Measurements from ENCODE around the gene CSPG4. TPM values are rescaled to one million over a fixed set of nuclear protein-coding genes. Genes with fewer than 3 reads are reported as not detected.

Gene CSPG4
- total and polyA plus RNA-seq, 9 of the 15 experiments (the other 6 are each of a cell fraction or from before 2014, with no cell fraction given): under 0.01 to 0.07 (median 0.04) TPM; not detected in 5

DNA sequence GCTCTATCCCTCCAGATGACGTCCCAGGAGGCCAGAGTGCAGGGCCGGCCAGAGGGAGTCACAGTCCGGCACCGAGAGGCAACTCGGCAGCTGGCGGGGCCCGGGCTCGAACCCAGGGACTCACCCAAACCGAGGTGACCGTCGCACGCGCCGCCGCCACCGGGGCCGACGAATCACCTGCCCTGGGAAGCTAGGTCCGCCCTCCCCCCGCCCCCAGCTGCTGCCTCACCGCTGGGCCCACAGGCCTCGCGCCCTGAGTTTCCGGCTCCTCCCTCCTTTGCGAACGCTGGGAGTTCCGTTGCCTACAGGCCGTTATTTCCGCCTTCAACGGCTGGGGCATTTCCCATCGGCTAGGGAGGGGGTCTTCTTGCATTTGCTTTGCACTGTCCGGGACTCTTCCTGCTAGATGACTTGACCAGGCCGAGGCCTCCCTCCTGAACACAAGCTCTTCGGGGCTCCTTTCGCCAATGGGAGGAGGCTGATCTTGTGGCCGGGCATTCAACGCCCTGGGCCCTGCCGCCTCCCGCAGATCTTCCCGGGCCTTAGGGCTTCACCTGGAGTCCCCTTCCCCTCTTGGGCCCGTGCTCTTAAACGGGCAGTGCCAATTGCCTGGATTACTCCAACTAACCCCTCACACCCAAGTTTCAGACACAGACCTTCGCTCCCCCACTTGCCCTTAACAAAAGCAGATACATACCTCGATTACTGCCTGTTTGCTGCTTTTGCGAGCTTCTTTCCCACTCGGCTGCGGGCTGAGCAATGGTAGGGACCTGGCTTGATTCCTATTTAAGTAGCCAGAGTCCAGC lies 86.9 kb downstream of the CSPG4 start, which contains the start of gene SNUPN (continued):
- TF ChIP-seq, protein P1, sequence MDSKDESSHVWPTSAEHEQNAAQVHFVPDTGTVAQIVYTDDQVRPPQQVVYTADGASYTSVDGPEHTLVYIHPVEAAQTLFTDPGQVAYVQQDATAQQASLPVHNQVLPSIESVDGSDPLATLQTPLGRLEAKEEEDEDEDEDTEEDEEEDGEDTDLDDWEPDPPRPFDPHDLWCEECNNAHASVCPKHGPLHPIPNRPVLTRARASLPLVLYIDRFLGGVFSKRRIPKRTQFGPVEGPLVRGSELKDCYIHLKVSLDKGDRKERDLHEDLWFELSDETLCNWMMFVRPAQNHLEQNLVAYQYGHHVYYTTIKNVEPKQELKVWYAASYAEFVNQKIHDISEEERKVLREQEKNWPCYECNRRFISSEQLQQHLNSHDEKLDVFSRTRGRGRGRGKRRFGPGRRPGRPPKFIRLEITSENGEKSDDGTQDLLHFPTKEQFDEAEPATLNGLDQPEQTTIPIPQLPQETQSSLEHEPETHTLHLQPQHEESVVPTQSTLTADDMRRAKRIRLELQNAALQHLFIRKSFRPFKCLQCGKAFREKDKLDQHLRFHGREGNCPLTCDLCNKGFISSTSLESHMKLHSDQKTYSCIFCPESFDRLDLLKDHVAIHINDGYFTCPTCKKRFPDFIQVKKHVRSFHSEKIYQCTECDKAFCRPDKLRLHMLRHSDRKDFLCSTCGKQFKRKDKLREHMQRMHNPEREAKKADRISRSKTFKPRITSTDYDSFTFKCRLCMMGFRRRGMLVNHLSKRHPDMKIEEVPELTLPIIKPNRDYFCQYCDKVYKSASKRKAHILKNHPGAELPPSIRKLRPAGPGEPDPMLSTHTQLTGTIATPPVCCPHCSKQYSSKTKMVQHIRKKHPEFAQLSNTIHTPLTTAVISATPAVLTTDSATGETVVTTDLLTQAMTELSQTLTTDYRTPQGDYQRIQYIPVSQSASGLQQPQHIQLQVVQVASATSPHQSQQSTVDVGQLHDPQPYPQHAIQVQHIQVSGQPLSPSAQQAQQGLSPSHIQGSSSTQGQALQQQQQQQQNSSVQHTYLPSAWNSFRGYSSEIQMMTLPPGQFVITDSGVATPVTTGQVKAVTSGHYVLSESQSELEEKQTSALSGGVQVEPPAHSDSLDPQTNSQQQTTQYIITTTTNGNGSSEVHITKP (IDR thresholded peaks at IDR 0.05; ENCODE audit: partially characterized antibody): peak; percentile 94
- TF ChIP-seq THRAP3 (IDR thresholded peaks at IDR 0.05; ENCODE audit: borderline replicate concordance) (0 out of 2 replicates have a peak, but pooled peaks have one; percentile 16), NCOR1 (IDR thresholded peaks at IDR 0.05) (no peak), MED1 (CRISPR knock-in tag; IDR thresholded peaks at IDR 0.05; ENCODE audit: borderline replicate concordance) (no peak), HNRNPL (IDR thresholded peaks at IDR 0.05; ENCODE audit: low read depth, low read length) (0 out of 2 replicates have a peak, but pooled peaks have one; percentile 15), ZBTB17 (CRISPR knock-in tag; IDR thresholded peaks at IDR 0.05) (0 out of 2 replicates have a peak, but pooled peaks have one; percentile 74), POLR2H (tag; IDR thresholded peaks at IDR 0.05; ENCODE audit: low read depth) (peak; percentile 62; the same call in 1 of the 2 replicates), TAL1 (IDR thresholded peaks at IDR 0.05) (no peak), NR2F6 (CRISPR knock-in tag; IDR thresholded peaks at IDR 0.05) (0 out of 2 replicates have a peak, but pooled peaks have one; percentile 45), GABPB1 (CRISPR knock-in tag; IDR thresholded peaks at IDR 0.05) (peak; percentile 86), SMAD4 (CRISPR knock-in tag; conservative IDR thresholded peaks at IDR 0.05) (peak; percentile 40), ZFPM2 (CRISPR knock-in tag; IDR thresholded peaks at IDR 0.05) (0 out of 2 replicates have a peak, but pooled peaks have one; percentile 11), BRD9 (IDR thresholded peaks at IDR 0.05; ENCODE audit: low read depth, partially characterized antibody) (peak; percentile 81), ELF1 (tag; IDR thresholded peaks at IDR 0.05) (peak; percentile 91), KDM2B (CRISPR knock-in tag; IDR thresholded peaks at IDR 0.05) (0 out of 2 replicates have a peak, but pooled peaks have one; percentile 28)
- TF ChIP-seq, protein P2, sequence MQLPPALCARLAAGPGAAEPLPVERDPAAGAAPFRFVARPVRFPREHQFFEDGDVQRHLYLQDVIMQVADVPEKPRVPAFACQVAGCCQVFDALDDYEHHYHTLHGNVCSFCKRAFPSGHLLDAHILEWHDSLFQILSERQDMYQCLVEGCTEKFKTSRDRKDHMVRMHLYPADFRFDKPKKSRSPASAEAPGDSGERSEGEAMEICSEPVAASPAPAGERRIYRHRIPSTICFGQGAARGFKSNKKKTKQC (CRISPR knock-in tag; IDR thresholded peaks at IDR 0.05): peak; percentile 59; the same call in 1 of the 2 replicates
- TF ChIP-seq, protein P3, sequence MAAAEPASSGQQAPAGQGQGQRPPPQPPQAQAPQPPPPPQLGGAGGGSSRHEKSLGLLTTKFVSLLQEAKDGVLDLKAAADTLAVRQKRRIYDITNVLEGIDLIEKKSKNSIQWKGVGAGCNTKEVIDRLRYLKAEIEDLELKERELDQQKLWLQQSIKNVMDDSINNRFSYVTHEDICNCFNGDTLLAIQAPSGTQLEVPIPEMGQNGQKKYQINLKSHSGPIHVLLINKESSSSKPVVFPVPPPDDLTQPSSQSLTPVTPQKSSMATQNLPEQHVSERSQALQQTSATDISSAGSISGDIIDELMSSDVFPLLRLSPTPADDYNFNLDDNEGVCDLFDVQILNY (CRISPR knock-in tag; IDR thresholded peaks at IDR 0.05): peak; percentile 47; the same call in 1 of the 2 replicates
- TF ChIP-seq, protein P4, sequence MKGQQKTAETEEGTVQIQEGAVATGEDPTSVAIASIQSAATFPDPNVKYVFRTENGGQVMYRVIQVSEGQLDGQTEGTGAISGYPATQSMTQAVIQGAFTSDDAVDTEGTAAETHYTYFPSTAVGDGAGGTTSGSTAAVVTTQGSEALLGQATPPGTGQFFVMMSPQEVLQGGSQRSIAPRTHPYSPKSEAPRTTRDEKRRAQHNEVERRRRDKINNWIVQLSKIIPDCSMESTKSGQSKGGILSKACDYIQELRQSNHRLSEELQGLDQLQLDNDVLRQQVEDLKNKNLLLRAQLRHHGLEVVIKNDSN (CRISPR knock-in tag; IDR thresholded peaks at IDR 0.05): peak; percentile 55; the same call in 1 of the 2 replicates
- TF ChIP-seq, protein P5, sequence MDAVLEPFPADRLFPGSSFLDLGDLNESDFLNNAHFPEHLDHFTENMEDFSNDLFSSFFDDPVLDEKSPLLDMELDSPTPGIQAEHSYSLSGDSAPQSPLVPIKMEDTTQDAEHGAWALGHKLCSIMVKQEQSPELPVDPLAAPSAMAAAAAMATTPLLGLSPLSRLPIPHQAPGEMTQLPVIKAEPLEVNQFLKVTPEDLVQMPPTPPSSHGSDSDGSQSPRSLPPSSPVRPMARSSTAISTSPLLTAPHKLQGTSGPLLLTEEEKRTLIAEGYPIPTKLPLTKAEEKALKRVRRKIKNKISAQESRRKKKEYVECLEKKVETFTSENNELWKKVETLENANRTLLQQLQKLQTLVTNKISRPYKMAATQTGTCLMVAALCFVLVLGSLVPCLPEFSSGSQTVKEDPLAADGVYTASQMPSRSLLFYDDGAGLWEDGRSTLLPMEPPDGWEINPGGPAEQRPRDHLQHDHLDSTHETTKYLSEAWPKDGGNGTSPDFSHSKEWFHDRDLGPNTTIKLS (IDR thresholded peaks at IDR 0.05; ENCODE audit: borderline replicate concordance, low read depth): 0 out of 2 replicates have a peak, but pooled peaks have one; percentile 50
